ENCODE data around the gene GPR183.

The GPR183 gene

GRCh38 chr13:99330942-99331341 is 23.7 kb upstream of the GPR183 start:
- 50% methylated on average over 4 of the region's 6 CpGs for WGBS (ENCODE audit: insufficient coverage)
- Histone ChIP-seq H3K9me3 (ENCODE audit: control extremely low read depth in 1 of 5, control insufficient read depth in 4 of 5, insufficient read depth in 2 of 5, low read depth in 1 of 5, low read length in 4 of 5) (no peaks in the 10 kb centered on the region), H3K27ac (ENCODE audit: insufficient read depth in 1 of 2, low read depth in 1 of 2, low read length in 2 of 2, poor library complexity in 1 of 2, severe bottlenecking in 2 of 2) (no peak overlapping the region), H3K4me3 (ENCODE audit: control insufficient read depth in 1 of 7, extremely low read depth in 1 of 7, insufficient read depth in 4 of 7, low read depth in 2 of 7, low read length in 6 of 7) (no peak overlapping the region), H3K4me1 (ENCODE audit: control extremely low read depth in 1 of 4, control insufficient read depth in 4 of 4, insufficient read depth in 4 of 4, low read length in 3 of 4) (peaks cover 0 to 10% (median under 1%) of the 10 kb centered on the region in 4 experiments), H3K27me3 (replicated peaks in 2 of 5; ENCODE audit: control insufficient read depth in 4 of 5, insufficient read depth in 5 of 5, low read length in 4 of 5) (no peaks in the 10 kb centered on the region), H3K36me3 (ENCODE audit: control insufficient read depth in 4 of 4, insufficient read depth in 4 of 4, low read length in 3 of 4) (peaks cover 6 to 28% (median 15%) of the 10 kb centered on the region in 4 experiments)
- ChIA-PET CTCF (interaction anchor here (0.8 to 2.3 kb wide), 8 partner anchors 9 to 61 kb away, joined by 3 to 8 read pairs (median 3); no protein-coding TSS in a partner anchor), POLR2A (no interaction called here)
- no peak for DNase-seq

- no peak for DNase-seq
- WGBS (ENCODE audit: insufficient coverage), result no CpG with 5 or more reads among the region's 1 CpG
- Histone ChIP-seq H3K9me3 (ENCODE audit: control extremely low read depth in 1 of 5, control insufficient read depth in 4 of 5, insufficient read depth in 2 of 5, low read depth in 1 of 5, low read length in 4 of 5) (no peaks in the 10 kb centered on the region), H3K27ac (ENCODE audit: insufficient read depth in 1 of 2, low read depth in 1 of 2, low read length in 2 of 2, poor library complexity in 1 of 2, severe bottlenecking in 2 of 2) (no peak overlapping the region), H3K36me3 (ENCODE audit: control insufficient read depth in 4 of 4, insufficient read depth in 4 of 4, low read length in 3 of 4) (peaks cover 3 to 30% (median 11%) of the 10 kb centered on the region in 4 experiments), H3K4me3 (ENCODE audit: control insufficient read depth in 1 of 7, extremely low read depth in 1 of 7, insufficient read depth in 4 of 7, low read depth in 2 of 7, low read length in 6 of 7) (no peak overlapping the region), H3K4me1 (ENCODE audit: control extremely low read depth in 1 of 4, control insufficient read depth in 4 of 4, insufficient read depth in 4 of 4, low read length in 3 of 4) (peaks cover 0 to 8% (median under 1%) of the 10 kb centered on the region in 4 experiments), H3K27me3 (replicated peaks in 2 of 5; ENCODE audit: control insufficient read depth in 4 of 5, insufficient read depth in 5 of 5, low read length in 4 of 5) (no peaks in the 10 kb centered on the region)
- CTCF ChIA-PET, result interaction anchor here (0.9 to 2.3 kb wide), 7 partner anchors 10 to 60 kb away, joined by 3 to 8 read pairs (median 3); no protein-coding TSS in a partner anchor
- POLR2A ChIA-PET, result no interaction called here
These were observed 22.3 kb upstream of the GPR183 start for GRCh38 chr13:99329477-99329876.

DNA sequence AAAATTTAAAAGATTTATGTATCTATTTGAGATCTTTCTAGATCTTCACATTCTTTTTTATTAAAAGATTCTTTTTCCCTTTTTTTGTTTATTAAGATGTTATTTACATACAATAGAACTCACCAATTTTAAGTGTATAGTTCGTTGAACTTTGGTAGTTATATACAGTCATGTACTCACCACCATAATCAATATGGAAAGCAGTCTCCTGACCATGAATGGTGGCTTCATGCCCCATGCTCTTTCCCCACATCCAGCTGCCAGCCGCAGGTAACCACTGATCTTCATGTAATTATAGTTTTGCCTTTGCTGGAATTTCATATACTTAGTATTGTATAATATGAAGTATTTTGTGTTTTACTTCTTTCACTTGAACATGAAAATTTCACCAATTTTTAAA is 20.6 kb upstream of the GPR183 start:
- ChIA-PET CTCF (interaction anchor here (0.8 kb wide), 1 partner anchor 109 kb away, joined by 3 read pairs; no protein-coding TSS in a partner anchor), POLR2A (no interaction called here)
- Histone ChIP-seq H3K4me1 (ENCODE audit: control extremely low read depth in 1 of 4, control insufficient read depth in 4 of 4, insufficient read depth in 4 of 4, low read length in 3 of 4) (peaks cover 1 to 20% (median 8%) of the 10 kb centered on the region in 4 experiments), H3K4me3 (ENCODE audit: control insufficient read depth in 1 of 7, extremely low read depth in 1 of 7, insufficient read depth in 4 of 7, low read depth in 2 of 7, low read length in 6 of 7) (no peak overlapping the region), H3K27ac (ENCODE audit: insufficient read depth in 1 of 2, low read depth in 1 of 2, low read length in 2 of 2, poor library complexity in 1 of 2, severe bottlenecking in 2 of 2) (no peak overlapping the region), H3K9me3 (ENCODE audit: control extremely low read depth in 1 of 5, control insufficient read depth in 4 of 5, insufficient read depth in 2 of 5, low read depth in 1 of 5, low read length in 4 of 5) (no peaks in the 10 kb centered on the region), H3K36me3 (ENCODE audit: control insufficient read depth in 4 of 4, insufficient read depth in 4 of 4, low read length in 3 of 4) (peaks cover 3 to 42% (median 11%) of the 10 kb centered on the region in 4 experiments), H3K27me3 (replicated peaks in 2 of 5; ENCODE audit: control insufficient read depth in 4 of 5, insufficient read depth in 5 of 5, low read length in 4 of 5) (no peaks in the 10 kb centered on the region)
- no CpG with 5 or more reads among the region's 2 CpGs for WGBS (ENCODE audit: insufficient coverage)
- DNase-seq, result no peak

DNA sequence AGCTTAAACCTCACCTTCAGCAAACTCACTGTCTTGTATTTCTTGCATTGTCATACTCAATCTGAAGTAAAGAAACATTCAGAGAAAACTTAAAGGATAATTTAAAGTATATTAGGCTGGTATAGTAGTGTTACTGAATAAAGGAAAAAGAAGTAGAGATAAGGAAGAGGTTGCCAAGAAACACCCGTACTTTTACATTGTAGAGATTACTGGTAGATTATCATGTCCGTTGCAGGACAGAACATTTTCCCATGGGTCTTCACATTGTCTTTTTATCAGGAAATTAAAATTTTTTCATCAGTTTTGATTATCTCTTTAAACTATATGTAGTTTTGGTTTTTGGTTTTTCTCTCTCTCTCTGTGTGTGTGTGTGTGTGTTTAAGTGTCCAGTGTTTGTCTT is 19.9 kb upstream of the GPR183 start:
- H3K4me3 ChIP-seq (ENCODE audit: control insufficient read depth in 1 of 7, extremely low read depth in 1 of 7, insufficient read depth in 4 of 7, low read depth in 2 of 7, low read length in 6 of 7), result no peak overlapping the region
- no peaks in the 10 kb centered on the region for H3K27me3 ChIP-seq (replicated peaks in 2 of 5; ENCODE audit: control insufficient read depth in 4 of 5, insufficient read depth in 5 of 5, low read length in 4 of 5)
- H3K9me3 ChIP-seq (ENCODE audit: control extremely low read depth in 1 of 5, control insufficient read depth in 4 of 5, insufficient read depth in 2 of 5, low read depth in 1 of 5, low read length in 4 of 5), result no peaks in the 10 kb centered on the region
- no peak overlapping the region for H3K27ac ChIP-seq (ENCODE audit: insufficient read depth in 1 of 2, low read depth in 1 of 2, low read length in 2 of 2, poor library complexity in 1 of 2, severe bottlenecking in 2 of 2)
- ChIA-PET CTCF (interaction anchor here (0.8 kb wide), 1 partner anchor 109 kb away, joined by 3 read pairs; no protein-coding TSS in a partner anchor), POLR2A (no interaction called here)
- H3K36me3 ChIP-seq (ENCODE audit: control insufficient read depth in 4 of 4, insufficient read depth in 4 of 4, low read length in 3 of 4), result peaks cover 3 to 42% (median 11%) of the 10 kb centered on the region in 4 experiments
- peaks cover 7 to 23% (median 14%) of the 10 kb centered on the region in 4 experiments for H3K4me1 ChIP-seq (ENCODE audit: control extremely low read depth in 1 of 4, control insufficient read depth in 4 of 4, insufficient read depth in 4 of 4, low read length in 3 of 4)
- DNase-seq, result no peak
- 88% methylated on average over 1 of the region's 2 CpGs for WGBS (ENCODE audit: insufficient coverage)

DNA sequence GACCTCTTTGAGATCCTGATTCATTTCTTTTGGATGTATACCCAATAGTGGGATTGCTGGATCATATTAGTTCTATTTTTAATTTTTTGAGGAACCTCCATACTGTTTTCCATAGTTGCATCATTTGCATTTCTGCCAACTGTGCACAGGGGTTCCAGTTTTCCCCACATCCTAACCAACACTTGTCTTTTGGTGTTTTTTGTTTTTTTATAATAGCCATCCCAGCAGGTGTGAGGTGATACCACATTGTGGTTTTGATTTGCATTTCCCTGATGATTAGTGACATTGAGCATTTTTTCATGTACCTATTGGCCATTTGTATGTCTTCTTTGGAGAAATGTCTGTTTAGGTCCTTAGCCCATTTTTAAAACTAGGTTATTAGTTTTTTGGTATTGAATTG is 18.8 kb upstream of the GPR183 start:
- H3K9me3 ChIP-seq (ENCODE audit: control extremely low read depth in 1 of 5, control insufficient read depth in 4 of 5, insufficient read depth in 2 of 5, low read depth in 1 of 5, low read length in 4 of 5), result no peaks in the 10 kb centered on the region
- peaks cover 3 to 41% (median 11%) of the 10 kb centered on the region in 4 experiments for H3K36me3 ChIP-seq (ENCODE audit: control insufficient read depth in 4 of 4, insufficient read depth in 4 of 4, low read length in 3 of 4)
- ChIA-PET POLR2A (interaction anchor here (0.7 kb wide), 1 partner anchor 29 kb away, joined by 3 read pairs; no protein-coding TSS in a partner anchor), CTCF (interaction anchor here (0.8 to 2.6 kb wide), 4 partner anchors 15 to 61 kb away, joined by 3 to 7 read pairs (median 5); no protein-coding TSS in a partner anchor)
- H3K27ac ChIP-seq (ENCODE audit: insufficient read depth in 1 of 2, low read depth in 1 of 2, low read length in 2 of 2, poor library complexity in 1 of 2, severe bottlenecking in 2 of 2), result no peak overlapping the region
- no peaks in the 10 kb centered on the region for H3K27me3 ChIP-seq (replicated peaks in 2 of 5; ENCODE audit: control insufficient read depth in 4 of 5, insufficient read depth in 5 of 5, low read length in 4 of 5)
- peaks cover 15 to 29% (median 22%) of the 10 kb centered on the region in 4 experiments for H3K4me1 ChIP-seq (ENCODE audit: control extremely low read depth in 1 of 4, control insufficient read depth in 4 of 4, insufficient read depth in 4 of 4, low read length in 3 of 4)
- no peak overlapping the region for H3K4me3 ChIP-seq (ENCODE audit: control insufficient read depth in 1 of 7, extremely low read depth in 1 of 7, insufficient read depth in 4 of 7, low read depth in 2 of 7, low read length in 6 of 7)
- no peak for DNase-seq

GRCh38 chr13:99323488-99323887 is 16.3 kb upstream of the GPR183 start:
- no CpG with 5 or more reads among the region's 3 CpGs for WGBS (ENCODE audit: insufficient coverage)
- ChIA-PET CTCF (interaction anchor here (1.0 to 2.6 kb wide), 7 partner anchors 12 to 64 kb away, joined by 3 to 7 read pairs (median 4); no protein-coding TSS in a partner anchor), POLR2A (no interaction called here)
- H3K4me3 ChIP-seq (ENCODE audit: control insufficient read depth in 1 of 7, extremely low read depth in 1 of 7, insufficient read depth in 4 of 7, low read depth in 2 of 7, low read length in 6 of 7), result no peak overlapping the region
- no peak for DNase-seq
- peaks cover 27 to 53% (median 37%) of the 10 kb centered on the region in 4 experiments for H3K4me1 ChIP-seq (ENCODE audit: control extremely low read depth in 1 of 4, control insufficient read depth in 4 of 4, insufficient read depth in 4 of 4, low read length in 3 of 4)
- peak overlapping the region in 1 of 2 experiments; percentile 12 for H3K27ac ChIP-seq (ENCODE audit: insufficient read depth in 1 of 2, low read depth in 1 of 2, low read length in 2 of 2, poor library complexity in 1 of 2, severe bottlenecking in 2 of 2)
- peaks cover 0 to 33% (median 12%) of the 10 kb centered on the region in 4 experiments for H3K36me3 ChIP-seq (ENCODE audit: control insufficient read depth in 4 of 4, insufficient read depth in 4 of 4, low read length in 3 of 4)
- no peaks in the 10 kb centered on the region for H3K27me3 ChIP-seq (replicated peaks in 2 of 5; ENCODE audit: control insufficient read depth in 4 of 5, insufficient read depth in 5 of 5, low read length in 4 of 5)
- no peaks in the 10 kb centered on the region for H3K9me3 ChIP-seq (ENCODE audit: control extremely low read depth in 1 of 5, control insufficient read depth in 4 of 5, insufficient read depth in 2 of 5, low read depth in 1 of 5, low read length in 4 of 5)

Data from common myeloid progenitor, CD34-positive (primary cell).